HG03159 (cell line): ENCODE data around the gene FN1.

Experiments used
- ATAC-seq: cut with Tn5 transposase; IDR thresholded peaks from one replicate; pipeline ENCODE4 v1.9.1; 2021; ENCODE audit warnings: mild to moderate bottlenecking, moderate library complexity; ENCODE audit not compliant: unreplicated experiment

The FN1 gene

GRCh38 chr2:215388002-215388728, 47.7 kb downstream of the FN1 start:
- no peak for ATAC-seq

- no peak for ATAC-seq
Observed at GRCh38 chr2:215386566-215386965, 49.3 kb downstream of the FN1 start.

- no peak for ATAC-seq
Observed at GRCh38 chr2:215384710-215385109, 51.2 kb downstream of the FN1 start.

GRCh38 chr2:215383652-215384279, 52.1 kb downstream of the FN1 start:
- ATAC-seq = no peak

GRCh38 chr2:215382480-215382879, 53.4 kb downstream of the FN1 start:
- no peak for ATAC-seq

GRCh38 chr2:215382011-215382410, 53.9 kb downstream of the FN1 start:
- no peak for ATAC-seq

- no peak for ATAC-seq
Observed at GRCh38 chr2:215380699-215381098, 55.2 kb downstream of the FN1 start.

- no peak for ATAC-seq
Observed at GRCh38 chr2:215379948-215380347, 55.9 kb downstream of the FN1 start.

GRCh38 chr2:215379039-215379438, 56.8 kb downstream of the FN1 start:
- ATAC-seq = no peak

GRCh38 chr2:215378045-215378444, 57.8 kb downstream of the FN1 start:
- no peak for ATAC-seq

- no peak for ATAC-seq
Observed at GRCh38 chr2:215377283-215377682, 58.6 kb downstream of the FN1 start.

GRCh38 chr2:215376103-215376780, 59.6 kb downstream of the FN1 start:
- no peak for ATAC-seq

GRCh38 chr2:215375467-215375830, 60.4 kb downstream of the FN1 start:
- ATAC-seq = no peak

GRCh38 chr2:215374642-215375466, 61.0 kb downstream of the FN1 start:
- no peak for ATAC-seq

GRCh38 chr2:215374002-215374401, 61.9 kb downstream of the FN1 start:
- ATAC-seq = no peak

GRCh38 chr2:215372968-215373649, 62.8 kb downstream of the FN1 start:
- no peak for ATAC-seq

GRCh38 chr2:215371915-215372897, 63.7 kb downstream of the FN1 start:
- ATAC-seq = no peak

GRCh38 chr2:215370112-215370965, 65.5 kb downstream of the FN1 start:
- no peak for ATAC-seq
